HepG2 (cell line): ENCODE data around the gene PTGES. TPM values are rescaled to one million over a fixed set of nuclear protein-coding genes. Genes with fewer than 3 reads are reported as not detected.

Experiments used
- ATAC-seq: fragments of 200-7000 bp; cut with Tn5 transposase; 3 replicates; pipeline ENCODE4 v1.9.1; 2020; ENCODE audit warnings: mild to moderate bottlenecking, moderate library complexity
- BruUV-seq: library from RNA; stranded (reverse); fragments of 400-500 nt; replicated peaks from 2 replicates; lab custom pipeline; 2021; lab: Mats Ljungman, UMichigan
- CTCF ChIA-PET: fragments of 300-600 bp; formaldehyde crosslinking; extraction: SDS; loops from one replicate; lab custom pipeline; 2021; ENCODE audit warnings: low total read pairs, inconsistent platforms, low intra/inter-chr PET ratio; lab: Yijun Ruan, JAX
- POLR2A ChIA-PET: fragments of 350-600 bp; sonication (Branson Sonifier 250); formaldehyde crosslinking; loops from one replicate; lab custom pipeline; 2020; ENCODE audit warnings: antibody characterized with exemption, inconsistent platforms; lab: Yijun Ruan, JAX
- DNase-seq: peaks from one replicate; pipeline ENCODE4 v3.0.0-alpha.2; 2015; ENCODE audit warnings: low spot score
- FAIRE-seq: peaks from 3 replicates; lab custom pipeline; 2011; peaks lifted over from hg19 to GRCh38; lab: Jason Lieb, UNC
- H2AFZ ChIP-seq: one replicate; pipeline ENCODE4 v1.6.1; 2011; ENCODE audit warnings: low read length, inconsistent platforms
- H3K27ac ChIP-seq: fragments of 300-600 bp; 3 replicates; pipeline ENCODE4 v1.8.0; 2011; ENCODE audit warnings: mixed run types, mild to moderate bottlenecking, mixed read lengths, low read length, inconsistent platforms; ENCODE audit not compliant: insufficient read depth; ENCODE audit errors: extremely low read length
- H3K27me3 ChIP-seq, 2 experiments: fragments of 200-600 bp in 1 of 2; 2 replicates in 1 of 2; 3 replicates in 1 of 2; pipeline versions ENCODE4 v1.6.0 to v1.8.0; 2011; ENCODE audit warnings: low read length in 2 of 2, mild to moderate bottlenecking in 2 of 2, moderate library complexity in 2 of 2, inconsistent platforms in 1 of 2; ENCODE audit not compliant: insufficient read depth in 2 of 2, control insufficient read depth in 1 of 2
- H3K36me3 ChIP-seq, 2 experiments: fragments of 200-600 bp in 1 of 2; replicated peaks in 1 of 2; 2 replicates in 1 of 2; 3 replicates in 1 of 2; pipeline versions ENCODE4 v1.5.1 to v1.8.0; 2011; ENCODE audit warnings: low read length in 2 of 2, inconsistent platforms in 1 of 2; ENCODE audit not compliant: insufficient read depth in 2 of 2, control insufficient read depth in 1 of 2
- H3K4me1 ChIP-seq: 2 replicates; pipeline ENCODE4 v1.5.1; 2012; ENCODE audit warnings: low read length, inconsistent platforms; ENCODE audit not compliant: insufficient read depth
- H3K4me2 ChIP-seq: 2 replicates; pipeline ENCODE4 v1.6.0; 2011; ENCODE audit warnings: low read depth, low read length, inconsistent platforms
- H3K4me3 ChIP-seq, 3 experiments: fragments of 200-600 bp in 1 of 3; sonication (generic), shearing (Covaris generic) in 1 of 3; replicated peaks in 1 of 3; 2 replicates each; pipeline ENCODE4 v1.5.1; 2011 to 2016; ENCODE audit warnings: low read length in 3 of 3, inconsistent platforms in 2 of 3, low read depth in 2 of 3, mild to moderate bottlenecking in 2 of 3, control low read depth in 1 of 3, mixed read lengths in 1 of 3; ENCODE audit not compliant: insufficient read depth in 1 of 3
- H3K79me2 ChIP-seq: one replicate; pipeline ENCODE4 v1.6.1; 2011; ENCODE audit warnings: low read length, inconsistent platforms; ENCODE audit not compliant: insufficient read depth
- H3K9ac ChIP-seq: 2 replicates; pipeline ENCODE4 v1.6.0; 2011; ENCODE audit warnings: mild to moderate bottlenecking, low read depth, low read length, inconsistent platforms; ENCODE audit not compliant: insufficient read depth
- H3K9me3 ChIP-seq: 2 replicates; pipeline ENCODE4 v1.5.1; 2012; ENCODE audit warnings: mild to moderate bottlenecking, low read length
- H4K20me1 ChIP-seq: 2 replicates; pipeline ENCODE4 v1.6.0; 2011; ENCODE audit warnings: inconsistent platforms, mild to moderate bottlenecking, low read length, moderate library complexity; ENCODE audit not compliant: insufficient read depth
- ASH2L ChIP-seq: fragments of 300-600, 200-600 bp; sonication (generic); IDR thresholded peaks from 2 replicates; pipeline ENCODE4 v1.7.0; 2017; ENCODE audit warnings: low read depth, mild to moderate bottlenecking, moderate library complexity, mixed read lengths, low read length; ENCODE audit not compliant: insufficient read length
- CBFB ChIP-seq: sonication (generic); formaldehyde crosslinking; IDR thresholded peaks from 2 replicates; pipeline ENCODE4 v1.4.0; 2020; ENCODE audit warnings: missing genetic modification reagents
- CBX5 ChIP-seq: sonication (generic); formaldehyde crosslinking; IDR thresholded peaks from 2 replicates; pipeline ENCODE4 v1.4.0; 2020; ENCODE audit warnings: missing genetic modification reagents, borderline replicate concordance
- CCDC6 ChIP-seq: sonication (generic); formaldehyde crosslinking; IDR thresholded peaks from 2 replicates; pipeline ENCODE4 v1.8.1; 2022; ENCODE audit warnings: mild to moderate bottlenecking, missing genetic modification reagents, moderate library complexity
- CHD2 ChIP-seq: IDR thresholded peaks from 2 replicates; pipeline ENCODE4 v1.6.1; 2011; ENCODE audit warnings: low read depth, low read length, improper control_type of control experiment
- FOXO1 ChIP-seq: sonication (generic); formaldehyde crosslinking; IDR thresholded peaks from 2 replicates; pipeline ENCODE4 v1.4.0; 2020; ENCODE audit warnings: missing genetic modification reagents
- GPN1 ChIP-seq: sonication (generic); formaldehyde crosslinking; IDR thresholded peaks from 2 replicates; pipeline ENCODE4 v1.5.1; 2020; ENCODE audit warnings: missing genetic modification reagents, borderline replicate concordance
- HHEX ChIP-seq: IDR thresholded peaks from 2 replicates; pipeline ENCODE4 v1.6.1; 2016; ENCODE audit warnings: control low read depth
- KDM5A ChIP-seq: fragments of 200-600 bp; sonication (generic); IDR thresholded peaks from 2 replicates; pipeline ENCODE4 v1.7.0; 2018; ENCODE audit warnings: antibody characterized with exemption, mild to moderate bottlenecking, low read length, borderline replicate concordance
- NCOA1 ChIP-seq: sonication (generic); formaldehyde crosslinking; IDR thresholded peaks from 2 replicates; pipeline ENCODE4 v1.9.0; 2021; ENCODE audit warnings: missing genetic modification reagents
- NPAS2 ChIP-seq: sonication (generic); formaldehyde crosslinking; IDR thresholded peaks from 2 replicates; pipeline ENCODE4 v1.8.0; 2022; ENCODE audit warnings: mild to moderate bottlenecking, missing genetic modification reagents, borderline replicate concordance
- SP5 ChIP-seq: IDR thresholded peaks from 2 replicates; pipeline ENCODE4 v1.6.1; 2016; ENCODE audit warnings: low read depth, borderline replicate concordance
- SRSF1 ChIP-seq: fragments of 200-400 bp; formaldehyde crosslinking; optimal IDR thresholded peaks from 2 replicates; pipeline ENCODE3; 2017; ENCODE audit warnings: mild to moderate bottlenecking, low read depth, low read length, moderate library complexity
- ZNF234 ChIP-seq: sonication (generic); formaldehyde crosslinking; conservative IDR thresholded peaks from 2 replicates; pipeline ENCODE4 v1.5.1; 2020; ENCODE audit warnings: mild to moderate bottlenecking, missing genetic modification reagents
- ZNF564 ChIP-seq: sonication (generic); formaldehyde crosslinking; IDR thresholded peaks from 2 replicates; pipeline ENCODE4 v1.8.1; 2023; ENCODE audit warnings: mild to moderate bottlenecking, missing genetic modification reagents
- ZNF749 ChIP-seq: sonication (generic); formaldehyde crosslinking; IDR thresholded peaks from 2 replicates; pipeline ENCODE4 v1.8.0; 2022; ENCODE audit warnings: mild to moderate bottlenecking, missing genetic modification reagents, moderate library complexity, borderline replicate concordance
- ZNF878 ChIP-seq: sonication (generic); formaldehyde crosslinking; IDR thresholded peaks from 2 replicates; pipeline ENCODE4 v1.8.1; 2023; ENCODE audit warnings: mild to moderate bottlenecking, missing genetic modification reagents, moderate library complexity
- ZSCAN31 ChIP-seq: sonication (generic); formaldehyde crosslinking; IDR thresholded peaks from 2 replicates; pipeline ENCODE4 v1.5.0; 2020; ENCODE audit warnings: low read depth, mild to moderate bottlenecking, missing genetic modification reagents
- WGBS: methylation state at CpG from one replicate; pipeline ENCODE4 v1.1.6; 2017; ENCODE audit warnings: low lambda C conversion rate; 5-methylcytosine and 5-hydroxymethylcytosine counted together
- in situ Hi-C: cut with HindIII; loops from 2 replicates; pipeline ENCODE4 v1.10.0; 2017; ENCODE audit warnings: low pct_unique_long_range_greater_than_20kb; ENCODE audit not compliant: extremely low pct_ligation_motif_present
- intact Hi-C: fragments of 100-400 bp; cut with micrococcal nuclease; formaldehyde crosslinking; loops from one replicate; pipeline ENCODE4 v1.10.0; 2022; ENCODE audit not compliant: unreplicated experiment
- polyA plus RNA-seq, 8 experiments: library from polyadenylated mRNA; depleted of rRNA in 3 of 8; stranded (reverse) in 7 of 8; unstranded in 1 of 8; fragments of >200 nt; fragmentation: Illumina TruSeq in 4 of 8; extraction: Trizol in 4 of 8; gene quantifications; 2 replicates each; pipeline versions ENCODE4 v1.2.1 to v1.2.3, GENCODE V29; 2011 to 2016; ENCODE audit warnings: low read depth in 4 of 8, missing spikeins in 1 of 8, mixed read lengths in 1 of 8; ENCODE audit not compliant: insufficient read depth in 1 of 8
- total RNA-seq, 5 experiments: library from RNA; depleted of rRNA; stranded (reverse); fragments of >200 nt; fragmentation: Illumina TruSeq; extraction: Trizol; gene quantifications; 2 replicates each; pipeline ENCODE4 v1.2.3, GENCODE V29; 2016; ENCODE audit warnings: low read depth in 1 of 5
- TF ChIP-seq, protein P1 (sequence below): sonication (generic); formaldehyde crosslinking; IDR thresholded peaks from 2 replicates; pipeline ENCODE4 v1.4.0; 2020; ENCODE audit warnings: missing genetic modification reagents
- TF ChIP-seq, protein P2 (sequence below): sonication (generic); formaldehyde crosslinking; IDR thresholded peaks from 2 replicates; pipeline ENCODE4 v1.5.0; 2020; ENCODE audit warnings: missing genetic modification reagents

The PTGES gene
- total and polyA plus RNA-seq, 2 of the 13 experiments (the other 11 are each of a cell fraction or from before 2014, with no cell fraction given) = 0.07 TPM; not detected in 1

DNA sequence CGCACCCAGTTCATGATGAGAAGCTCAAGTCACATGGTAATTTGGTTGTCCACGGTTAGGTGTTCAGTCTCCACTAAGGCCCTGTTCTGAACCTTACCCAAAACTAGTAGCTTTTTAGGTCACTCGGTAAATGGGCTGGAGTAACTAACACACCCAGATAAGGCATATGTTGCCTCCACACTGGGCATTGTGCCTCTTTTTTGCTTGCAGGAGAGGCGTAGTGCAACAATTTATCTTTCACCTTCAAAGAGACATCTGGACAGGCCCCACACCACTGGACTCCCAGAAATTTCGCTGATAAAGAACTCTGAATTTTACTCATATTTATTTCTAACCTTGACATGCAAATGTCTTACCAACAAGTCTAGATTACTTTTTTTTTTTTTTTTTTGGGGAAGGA lies 16.8 kb upstream of the PTGES start:
- Histone ChIP-seq H3K9ac (no peak overlapping the region), H3K36me3 (no peaks in the 10 kb centered on the region), H4K20me1 (no peaks in the 10 kb centered on the region), H3K4me2 (no peak overlapping the region), H2AFZ (no peak overlapping the region), H3K4me3 (no peak overlapping the region), H3K79me2 (no peaks in the 10 kb centered on the region), H3K27me3 (peaks cover 0 to 6% of the 10 kb centered on the region in 2 experiments; a peak in 1 of 5 replicates), H3K4me1 (peaks cover 13% of the 10 kb centered on the region), H3K9me3 (no peaks in the 10 kb centered on the region), H3K27ac (no peak overlapping the region)
- POLR2A ChIA-PET = no interaction called here
- intact Hi-C loops = no loop called here
- CTCF ChIA-PET = no interaction called here
- 35% methylated on average over 3 of the region's 5 CpGs for WGBS
- ATAC-seq (no peak), FAIRE-seq (no peak), DNase-seq (no peak)
- in situ Hi-C loops = no loop called here
- TF ChIP-seq, protein P1, sequence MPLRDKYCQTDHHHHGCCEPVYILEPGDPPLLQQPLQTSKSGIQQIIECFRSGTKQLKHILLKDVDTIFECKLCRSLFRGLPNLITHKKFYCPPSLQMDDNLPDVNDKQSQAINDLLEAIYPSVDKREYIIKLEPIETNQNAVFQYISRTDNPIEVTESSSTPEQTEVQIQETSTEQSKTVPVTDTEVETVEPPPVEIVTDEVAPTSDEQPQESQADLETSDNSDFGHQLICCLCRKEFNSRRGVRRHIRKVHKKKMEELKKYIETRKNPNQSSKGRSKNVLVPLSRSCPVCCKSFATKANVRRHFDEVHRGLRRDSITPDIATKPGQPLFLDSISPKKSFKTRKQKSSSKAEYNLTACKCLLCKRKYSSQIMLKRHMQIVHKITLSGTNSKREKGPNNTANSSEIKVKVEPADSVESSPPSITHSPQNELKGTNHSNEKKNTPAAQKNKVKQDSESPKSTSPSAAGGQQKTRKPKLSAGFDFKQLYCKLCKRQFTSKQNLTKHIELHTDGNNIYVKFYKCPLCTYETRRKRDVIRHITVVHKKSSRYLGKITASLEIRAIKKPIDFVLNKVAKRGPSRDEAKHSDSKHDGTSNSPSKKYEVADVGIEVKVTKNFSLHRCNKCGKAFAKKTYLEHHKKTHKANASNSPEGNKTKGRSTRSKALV = no peak
- TF ChIP-seq NPAS2 (CRISPR knock-in tag) = no peak
- no peak for TF ChIP-seq CBFB (CRISPR knock-in tag)
- no peak for TF ChIP-seq ZNF749
- no peak for TF ChIP-seq HHEX (CRISPR knock-in tag)
- no peak for TF ChIP-seq ZSCAN31 (CRISPR knock-in tag)
- TF ChIP-seq FOXO1 = no peak
- no peak for TF ChIP-seq SRSF1
- TF ChIP-seq ZNF564 (CRISPR knock-in tag) = no peak
- no peak for TF ChIP-seq ZNF878 (CRISPR knock-in tag)
- TF ChIP-seq ASH2L = no peak
- TF ChIP-seq ZNF234 = no peak
- no peak for TF ChIP-seq KDM5A
- TF ChIP-seq CCDC6 = no peak
- no peak for TF ChIP-seq SP5
- TF ChIP-seq NCOA1 (CRISPR knock-in tag) = no peak
- no peak for TF ChIP-seq CBX5 (CRISPR knock-in tag)
- TF ChIP-seq, protein P2, sequence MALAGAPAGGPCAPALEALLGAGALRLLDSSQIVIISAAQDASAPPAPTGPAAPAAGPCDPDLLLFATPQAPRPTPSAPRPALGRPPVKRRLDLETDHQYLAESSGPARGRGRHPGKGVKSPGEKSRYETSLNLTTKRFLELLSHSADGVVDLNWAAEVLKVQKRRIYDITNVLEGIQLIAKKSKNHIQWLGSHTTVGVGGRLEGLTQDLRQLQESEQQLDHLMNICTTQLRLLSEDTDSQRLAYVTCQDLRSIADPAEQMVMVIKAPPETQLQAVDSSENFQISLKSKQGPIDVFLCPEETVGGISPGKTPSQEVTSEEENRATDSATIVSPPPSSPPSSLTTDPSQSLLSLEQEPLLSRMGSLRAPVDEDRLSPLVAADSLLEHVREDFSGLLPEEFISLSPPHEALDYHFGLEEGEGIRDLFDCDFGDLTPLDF (CRISPR knock-in tag) = no peak
- no peak for TF ChIP-seq GPN1
- TF ChIP-seq CHD2 = no peak
- no TSS peak for BruUV-seq
